CD4-positive, CD25-positive, alpha-beta regulatory T cell (primary cell): ENCODE results near the gene RGS7. TPM values are rescaled to one million over a fixed set of nuclear protein-coding genes. Genes with fewer than 3 reads are reported as not detected.

ENCODE experiments used
- ATAC-seq, 2 donors: fragments of 150-1000 bp; cut with Tn5 transposase; one replicate each; pipeline ENCODE4 v1.10.0; 2021; ENCODE audit warnings: low read depth in 2 of 2, moderate number of reproducible peaks in 2 of 2, moderate library complexity in 1 of 2
- DNase-seq, 3 donors: peaks; one replicate each; pipeline versions ENCODE4 v3.0.0 to v3.0.0-alpha.2; 2012 to 2022; ENCODE audit warnings: mixed read lengths in 1 of 3
- H3K27ac ChIP-seq: one replicate; pipeline ENCODE4 v1.7.0; 2013; ENCODE audit warnings: mild to moderate bottlenecking, low read length; ENCODE audit not compliant: insufficient read depth, poor library complexity, severe bottlenecking
- H3K27me3 ChIP-seq: one replicate; pipeline ENCODE4 v1.7.0; 2013; ENCODE audit warnings: low read length; ENCODE audit not compliant: control insufficient read depth, insufficient read depth
- H3K36me3 ChIP-seq: one replicate; pipeline ENCODE4 v1.7.0; 2013; ENCODE audit warnings: mild to moderate bottlenecking, low read length, moderate library complexity; ENCODE audit not compliant: control insufficient read depth, insufficient read depth
- H3K4me1 ChIP-seq: 2 replicates; pipeline ENCODE4 v1.7.0; 2013; ENCODE audit warnings: mild to moderate bottlenecking, low read length; ENCODE audit not compliant: insufficient read depth, control insufficient read depth, poor library complexity, severe bottlenecking
- H3K4me3 ChIP-seq: one replicate; pipeline ENCODE4 v1.7.0; 2013; ENCODE audit warnings: low read depth, mild to moderate bottlenecking, low read length, moderate library complexity
- H3K9me3 ChIP-seq, 2 experiments: 1 replicate in 1 of 2; 2 replicates in 1 of 2; pipeline ENCODE4 v1.7.0; 2013; ENCODE audit warnings: low read length in 2 of 2, mild to moderate bottlenecking in 1 of 2, moderate library complexity in 1 of 2; ENCODE audit not compliant: control insufficient read depth in 2 of 2
- H3K27ac Mint-ChIP-seq, 3 donors: one replicate each; pipeline ENCODE4 v1.8.0; 2020 to 2022; ENCODE audit warnings: mild to moderate bottlenecking in 3 of 3, mixed read lengths in 3 of 3, moderate library complexity in 2 of 3
- H3K27me3 Mint-ChIP-seq: one replicate; pipeline ENCODE4 v1.8.0; 2022; ENCODE audit warnings: mild to moderate bottlenecking, mixed read lengths
- H3K36me3 Mint-ChIP-seq: one replicate; pipeline ENCODE4 v1.8.0; 2020; ENCODE audit warnings: mixed read lengths
- H3K4me1 Mint-ChIP-seq, 4 donors: one replicate each; pipeline ENCODE4 v1.8.0; 2020 to 2022; ENCODE audit warnings: mixed read lengths in 4 of 4, mild to moderate bottlenecking in 1 of 4
- H3K4me3 Mint-ChIP-seq, 4 donors: one replicate each; pipeline ENCODE4 v1.8.0; 2020 to 2022; ENCODE audit warnings: mild to moderate bottlenecking in 4 of 4, mixed read lengths in 4 of 4, moderate library complexity in 3 of 4
- H3K9me3 Mint-ChIP-seq, 7 donors: one replicate each; pipeline ENCODE4 v1.8.0; 2020 to 2022; ENCODE audit warnings: mixed read lengths in 7 of 7, mild to moderate bottlenecking in 3 of 7, moderate library complexity in 2 of 7
- polyA plus RNA-seq, 4 donors: library from polyadenylated mRNA; unstranded; fragments of 300-500 nt; fragmentation: Illumina TruSeq; gene quantifications; one replicate each; pipeline ENCODE4 v1.2.3, GENCODE V29; 2021
- total RNA-seq: library from RNA; stranded (reverse); gene quantifications from one replicate; pipeline ENCODE4 v1.2.3, GENCODE V29; 2022

Gene RGS7
- total and polyA plus RNA-seq, 5 donors from 2014 or later, result not detected

- Mint-ChIP-seq H3K27me3 (no peaks in the 10 kb centered on the region), H3K9me3 (peaks cover 3 to 16% (median 9%) of the 10 kb centered on the region in 7 donors), H3K27ac (no peak overlapping the region), H3K4me1 (peaks cover 0 to 5% (median 0%) of the 10 kb centered on the region in 4 donors), H3K36me3 (no peaks in the 10 kb centered on the region), H3K4me3 (no peak overlapping the region)
- ATAC-seq, result no peak
- Histone ChIP-seq H3K36me3 (no peaks in the 10 kb centered on the region), H3K4me1 (no peaks in the 10 kb centered on the region), H3K27ac (no peak overlapping the region), H3K9me3 (peaks cover 2 to 7% of the 10 kb centered on the region in 2 experiments), H3K4me3 (no peak overlapping the region), H3K27me3 (no peaks in the 10 kb centered on the region)
- DNase-seq, result no peak
These were observed 529.2 kb downstream of the RGS7 start for GRCh38 chr1:240827786-240828185.

GRCh38 chr1:240824238-240824637 is 532.8 kb downstream of the RGS7 start:
- Histone ChIP-seq H3K4me3 (no peak overlapping the region), H3K9me3 (peaks cover 7% of the 10 kb centered on the region in 2 experiments), H3K27ac (no peak overlapping the region), H3K4me1 (no peaks in the 10 kb centered on the region), H3K36me3 (no peaks in the 10 kb centered on the region), H3K27me3 (no peaks in the 10 kb centered on the region)
- DNase-seq (no peak), ATAC-seq (no peak)
- no peaks in the 10 kb centered on the region for H3K36me3 Mint-ChIP-seq
- peaks cover 3 to 28% (median 7%) of the 10 kb centered on the region in 7 donors for H3K9me3 Mint-ChIP-seq
- H3K27me3 Mint-ChIP-seq, result no peaks in the 10 kb centered on the region
- H3K4me1 Mint-ChIP-seq, result peaks cover 0 to 5% (median 0%) of the 10 kb centered on the region in 4 donors
- H3K27ac Mint-ChIP-seq, result no peak overlapping the region
- no peak overlapping the region for H3K4me3 Mint-ChIP-seq

- DNase-seq (no peak), ATAC-seq (no peak)
- Mint-ChIP-seq H3K4me3 (no peak overlapping the region), H3K27me3 (no peaks in the 10 kb centered on the region), H3K4me1 (peaks cover 0 to 5% (median 0%) of the 10 kb centered on the region in 4 donors), H3K9me3 (peaks cover 5 to 28% (median 11%) of the 10 kb centered on the region in 7 donors), H3K27ac (no peak overlapping the region), H3K36me3 (no peaks in the 10 kb centered on the region)
- Histone ChIP-seq H3K36me3 (no peaks in the 10 kb centered on the region), H3K4me1 (no peaks in the 10 kb centered on the region), H3K27ac (no peak overlapping the region), H3K4me3 (no peak overlapping the region), H3K9me3 (peaks cover 7% of the 10 kb centered on the region in 2 experiments), H3K27me3 (no peaks in the 10 kb centered on the region)
These were observed 533.6 kb downstream of the RGS7 start for GRCh38 chr1:240823357-240823756.

- no peak overlapping the region for H3K27ac ChIP-seq
- ATAC-seq, result no peak
- Mint-ChIP-seq H3K4me1 (peaks cover 0 to 5% (median 0%) of the 10 kb centered on the region in 4 donors), H3K4me3 (no peak overlapping the region), H3K9me3 (peaks cover 5 to 28% (median 11%) of the 10 kb centered on the region in 7 donors), H3K36me3 (no peaks in the 10 kb centered on the region), H3K27me3 (no peaks in the 10 kb centered on the region), H3K27ac (no peak overlapping the region)
- H3K4me1 ChIP-seq, result no peaks in the 10 kb centered on the region
- no peak for DNase-seq
- H3K9me3 ChIP-seq, result peaks cover 7% of the 10 kb centered on the region in 2 experiments
- H3K27me3 ChIP-seq, result no peaks in the 10 kb centered on the region
- no peak overlapping the region for H3K4me3 ChIP-seq
- H3K36me3 ChIP-seq, result no peaks in the 10 kb centered on the region
These were observed 535.1 kb downstream of the RGS7 start for GRCh38 chr1:240821925-240822324.

- H3K27me3 Mint-ChIP-seq, result no peaks in the 10 kb centered on the region
- no peak for ATAC-seq
- no peak for DNase-seq
- no peaks in the 10 kb centered on the region for H3K4me1 ChIP-seq
- no peak overlapping the region for H3K27ac ChIP-seq
- peaks cover 5 to 7% of the 10 kb centered on the region in 2 experiments for H3K9me3 ChIP-seq
- peaks cover 5 to 24% (median 11%) of the 10 kb centered on the region in 7 donors for H3K9me3 Mint-ChIP-seq
- no peak overlapping the region for H3K4me3 Mint-ChIP-seq
- no peak overlapping the region for H3K27ac Mint-ChIP-seq
- no peaks in the 10 kb centered on the region for H3K36me3 ChIP-seq
- H3K27me3 ChIP-seq, result no peaks in the 10 kb centered on the region
- H3K4me1 Mint-ChIP-seq, result no peaks in the 10 kb centered on the region
- no peaks in the 10 kb centered on the region for H3K36me3 Mint-ChIP-seq
- H3K4me3 ChIP-seq, result no peak overlapping the region
These were observed 536.2 kb downstream of the RGS7 start for GRCh38 chr1:240820816-240821215.

- DNase-seq, result no peak
- Histone ChIP-seq H3K4me3 (no peak overlapping the region), H3K27ac (no peak overlapping the region), H3K9me3 (peaks cover 0 to 5% of the 10 kb centered on the region in 2 experiments), H3K4me1 (no peaks in the 10 kb centered on the region), H3K36me3 (no peaks in the 10 kb centered on the region), H3K27me3 (no peaks in the 10 kb centered on the region)
- no peaks in the 10 kb centered on the region for H3K36me3 Mint-ChIP-seq
- no peaks in the 10 kb centered on the region for H3K27me3 Mint-ChIP-seq
- no peaks in the 10 kb centered on the region for H3K4me1 Mint-ChIP-seq
- H3K4me3 Mint-ChIP-seq, result no peak overlapping the region
- no peak for ATAC-seq
- H3K9me3 Mint-ChIP-seq, result peaks cover 2 to 16% (median 7%) of the 10 kb centered on the region in 7 donors
- H3K27ac Mint-ChIP-seq, result no peak overlapping the region
These were observed 540.5 kb downstream of the RGS7 start for GRCh38 chr1:240816472-240816871.

GRCh38 chr1:240813720-240814119 is 543.3 kb downstream of the RGS7 start:
- no peak overlapping the region for H3K4me3 Mint-ChIP-seq
- H3K4me1 Mint-ChIP-seq, result no peaks in the 10 kb centered on the region
- H3K27me3 ChIP-seq, result no peaks in the 10 kb centered on the region
- no peak overlapping the region for H3K27ac ChIP-seq
- no peak for DNase-seq
- H3K27me3 Mint-ChIP-seq, result no peaks in the 10 kb centered on the region
- H3K9me3 ChIP-seq, result no peaks in the 10 kb centered on the region
- no peak overlapping the region for H3K4me3 ChIP-seq
- ATAC-seq, result no peak
- H3K4me1 ChIP-seq, result no peaks in the 10 kb centered on the region
- no peaks in the 10 kb centered on the region for H3K36me3 Mint-ChIP-seq
- H3K27ac Mint-ChIP-seq, result no peak overlapping the region
- H3K9me3 Mint-ChIP-seq, result peaks cover 0 to 12% (median 6%) of the 10 kb centered on the region in 7 donors
- no peaks in the 10 kb centered on the region for H3K36me3 ChIP-seq

GRCh38 chr1:240811256-240811655 is 545.7 kb downstream of the RGS7 start:
- H3K4me1 ChIP-seq, result no peaks in the 10 kb centered on the region
- H3K36me3 ChIP-seq, result no peaks in the 10 kb centered on the region
- H3K9me3 ChIP-seq, result no peaks in the 10 kb centered on the region
- no peak overlapping the region for H3K27ac ChIP-seq
- H3K4me1 Mint-ChIP-seq, result no peaks in the 10 kb centered on the region
- no peak overlapping the region for H3K4me3 Mint-ChIP-seq
- H3K36me3 Mint-ChIP-seq, result no peaks in the 10 kb centered on the region
- DNase-seq (no peak), ATAC-seq (no peak)
- H3K9me3 Mint-ChIP-seq, result peaks cover 0 to 9% (median 2%) of the 10 kb centered on the region in 7 donors
- no peak overlapping the region for H3K4me3 ChIP-seq
- no peaks in the 10 kb centered on the region for H3K27me3 ChIP-seq
- no peak overlapping the region for H3K27ac Mint-ChIP-seq
- no peaks in the 10 kb centered on the region for H3K27me3 Mint-ChIP-seq
